ENCODE data around the gene CC2D1A.

GRCh38 chr19:13935765-13936510 is 29.9 kb downstream of the CC2D1A start:
- TF ChIP-seq, protein P1, sequence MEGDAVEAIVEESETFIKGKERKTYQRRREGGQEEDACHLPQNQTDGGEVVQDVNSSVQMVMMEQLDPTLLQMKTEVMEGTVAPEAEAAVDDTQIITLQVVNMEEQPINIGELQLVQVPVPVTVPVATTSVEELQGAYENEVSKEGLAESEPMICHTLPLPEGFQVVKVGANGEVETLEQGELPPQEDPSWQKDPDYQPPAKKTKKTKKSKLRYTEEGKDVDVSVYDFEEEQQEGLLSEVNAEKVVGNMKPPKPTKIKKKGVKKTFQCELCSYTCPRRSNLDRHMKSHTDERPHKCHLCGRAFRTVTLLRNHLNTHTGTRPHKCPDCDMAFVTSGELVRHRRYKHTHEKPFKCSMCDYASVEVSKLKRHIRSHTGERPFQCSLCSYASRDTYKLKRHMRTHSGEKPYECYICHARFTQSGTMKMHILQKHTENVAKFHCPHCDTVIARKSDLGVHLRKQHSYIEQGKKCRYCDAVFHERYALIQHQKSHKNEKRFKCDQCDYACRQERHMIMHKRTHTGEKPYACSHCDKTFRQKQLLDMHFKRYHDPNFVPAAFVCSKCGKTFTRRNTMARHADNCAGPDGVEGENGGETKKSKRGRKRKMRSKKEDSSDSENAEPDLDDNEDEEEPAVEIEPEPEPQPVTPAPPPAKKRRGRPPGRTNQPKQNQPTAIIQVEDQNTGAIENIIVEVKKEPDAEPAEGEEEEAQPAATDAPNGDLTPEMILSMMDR (IDR thresholded peaks at IDR 0.05; ENCODE audit: low read depth, low read length, poor library complexity, severe bottlenecking), result no peak
- no peak for TF ChIP-seq EZH2phosphoT487 (IDR thresholded peaks at IDR 0.05; ENCODE audit: borderline replicate concordance, low read length)

Measured in DOHH2 (cell line).